HG03571 (cell line): ENCODE data around the gene CYBC1.
"Not testable (repeated sequence)": the region's sequence is repeated elsewhere in the genome, so short reads cannot be mapped to it uniquely, and the experiment has no call there.

ENCODE experiments used
- ATAC-seq: cut with Tn5 transposase; IDR thresholded peaks from one replicate; pipeline ENCODE4 v1.9.1; 2021; ENCODE audit not compliant: unreplicated experiment

Gene CYBC1

DNA sequence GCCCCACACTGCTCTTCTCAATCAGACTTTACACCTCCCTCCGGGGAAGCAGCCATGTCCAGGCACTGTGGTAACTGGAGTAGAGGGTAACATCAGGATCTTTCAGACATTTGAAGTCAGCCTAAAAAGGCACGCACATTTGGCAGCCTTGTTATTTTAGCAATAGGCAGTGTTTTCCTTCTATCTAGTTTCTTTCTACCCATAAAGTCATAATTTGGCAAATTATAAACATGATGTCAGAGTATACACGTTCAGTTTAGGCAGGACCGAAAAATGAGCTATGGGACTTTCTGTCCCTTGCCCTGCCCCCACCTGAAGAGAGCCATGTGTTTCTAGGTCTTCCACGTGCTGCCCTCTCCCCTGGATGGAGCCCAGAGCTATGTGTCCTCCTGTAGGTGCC lies 29.1 kb upstream of the CYBC1 start:
- ATAC-seq = no peak

DNA sequence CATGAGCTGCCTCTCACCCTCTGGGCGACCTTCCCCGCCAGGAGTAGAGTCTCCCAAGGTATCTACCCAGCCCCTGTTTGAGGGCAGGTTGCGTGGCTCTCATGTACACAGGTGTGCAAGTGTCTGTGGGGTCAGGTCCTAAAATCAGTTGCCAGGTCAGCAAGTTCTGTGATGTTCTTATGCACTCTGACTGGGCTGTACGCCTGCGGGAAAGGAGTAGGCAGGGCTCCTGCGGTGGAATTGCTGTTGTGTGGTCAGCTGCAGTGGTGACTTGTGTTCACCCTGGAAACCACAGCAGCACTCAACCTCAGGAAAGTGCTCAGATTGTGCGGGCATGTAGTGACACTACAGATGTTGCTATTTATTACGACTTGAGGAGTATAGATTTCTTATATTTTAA lies 27.4 kb upstream of the CYBC1 start:
- no peak for ATAC-seq

DNA sequence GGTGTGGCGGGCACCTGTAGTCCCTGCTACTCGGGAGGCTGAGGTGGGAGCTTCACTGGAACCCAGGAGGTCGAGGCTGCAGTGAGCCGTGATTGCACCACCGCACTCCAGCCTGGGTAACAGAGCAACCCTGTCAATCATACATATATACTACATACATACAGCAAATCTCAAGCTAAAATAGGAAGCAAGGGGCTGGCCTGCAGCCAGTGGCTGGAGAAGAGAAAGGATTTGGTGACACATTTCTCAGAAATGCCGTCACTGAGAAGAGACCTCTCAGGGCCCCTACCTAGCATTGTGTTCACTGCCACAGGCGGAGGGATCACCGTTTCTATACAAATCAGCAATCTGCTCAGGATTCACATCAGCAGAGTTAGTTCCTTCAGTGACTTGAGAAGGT lies 24.9 kb upstream of the CYBC1 start:
- ATAC-seq = no peak

DNA sequence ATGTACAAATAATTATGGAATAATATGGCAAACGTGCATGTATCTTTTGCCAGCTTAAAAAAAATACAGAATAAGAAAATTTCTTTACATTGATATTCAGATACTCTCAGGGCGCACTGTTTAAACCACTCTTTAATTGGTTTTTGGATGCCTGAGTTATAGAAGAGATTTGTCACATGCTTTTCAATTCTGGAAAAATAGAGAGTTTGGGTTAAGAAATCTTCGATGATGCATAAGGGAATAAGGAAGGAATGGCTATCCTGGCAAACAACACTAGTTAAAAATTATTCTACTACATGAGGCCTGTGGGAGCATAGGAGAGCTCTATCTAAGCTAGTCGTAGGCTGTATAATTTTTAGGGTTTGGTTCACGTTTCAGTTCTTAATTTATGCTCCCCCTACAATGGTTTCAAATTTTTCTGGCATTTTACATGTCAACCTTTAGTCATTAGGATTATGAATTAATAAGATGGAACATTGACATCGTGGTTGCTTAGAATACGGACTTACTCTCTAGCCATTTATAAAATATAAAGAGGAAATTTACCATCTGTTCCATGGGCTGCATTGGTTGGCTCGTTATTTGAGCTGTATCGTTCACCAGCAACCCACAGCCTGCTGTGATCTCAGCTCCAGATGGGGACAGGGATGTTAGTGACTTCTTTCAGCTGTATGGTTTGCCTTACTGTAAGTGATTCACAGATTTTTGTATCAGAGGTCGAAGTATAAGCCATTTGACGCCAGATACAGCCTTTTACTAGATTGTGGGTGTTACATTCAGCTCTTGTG lies 23.9 kb upstream of the CYBC1 start:
- ATAC-seq = no peak

DNA sequence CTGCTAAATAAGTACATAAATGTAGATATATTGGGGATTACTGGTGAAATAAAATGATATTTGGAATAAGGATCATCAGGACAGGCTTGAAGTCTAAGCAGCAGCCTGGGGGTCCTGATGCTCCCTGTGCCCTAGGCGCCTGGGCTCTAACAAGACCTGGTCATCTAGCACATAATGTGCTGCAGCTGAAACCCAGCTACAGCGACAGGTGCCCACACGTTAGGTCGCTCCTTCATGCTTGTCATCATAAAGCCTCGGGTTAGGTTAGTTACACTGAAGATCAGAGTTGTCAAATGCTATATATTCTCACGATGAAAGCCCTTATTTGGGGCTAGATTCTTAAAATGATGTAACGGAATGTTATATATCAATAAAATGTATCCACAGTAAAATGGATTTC lies 19.5 kb upstream of the CYBC1 start:
- ATAC-seq = no peak

DNA sequence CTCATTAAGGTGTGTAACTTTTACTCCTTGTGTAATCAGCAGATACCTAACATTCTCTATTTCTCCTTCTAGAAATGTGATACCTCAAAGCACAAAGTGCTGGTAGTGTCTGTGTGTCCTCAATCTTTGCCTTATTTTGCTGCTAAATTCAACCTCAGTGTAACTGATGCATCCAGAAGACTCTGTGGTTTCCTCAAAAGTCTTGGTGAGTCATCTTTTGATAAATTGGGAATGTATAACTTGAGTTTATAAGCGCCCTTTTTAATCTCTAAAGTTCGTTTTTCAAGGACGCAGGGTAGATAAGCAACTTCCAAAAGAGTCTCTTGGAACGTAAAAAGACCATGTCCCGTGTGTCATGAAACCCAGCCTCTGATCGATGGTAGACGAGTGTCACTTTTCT lies 18.1 kb upstream of the CYBC1 start:
- no peak for ATAC-seq

DNA sequence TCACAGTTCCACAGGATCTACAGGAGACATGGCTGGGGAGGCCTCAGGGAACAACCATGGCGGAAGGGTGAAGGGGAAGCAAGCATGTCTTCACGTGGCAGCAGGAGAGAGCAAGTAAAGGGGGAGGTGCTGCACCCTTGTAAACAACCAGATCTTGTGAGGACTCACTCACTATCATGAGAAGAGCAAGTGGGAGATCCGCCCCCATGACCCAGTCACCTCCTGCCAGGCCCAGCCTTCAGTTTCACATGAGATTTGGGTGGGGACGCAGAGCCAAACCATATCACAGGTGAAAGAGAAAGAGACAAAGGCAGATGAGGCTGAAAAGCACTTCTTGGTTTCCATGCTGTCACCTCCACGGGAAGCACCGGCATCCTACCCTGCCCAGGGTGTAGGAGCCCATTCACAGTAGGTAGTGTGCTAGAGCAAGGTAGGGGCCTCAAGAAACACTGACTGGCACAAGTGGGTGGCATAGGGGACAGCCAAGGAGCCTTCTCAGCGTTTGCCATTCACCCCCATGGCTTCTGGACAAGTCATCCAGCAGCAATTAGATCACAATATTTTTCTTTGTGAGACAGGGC lies 14.6 kb upstream of the CYBC1 start:
- ATAC-seq = no peak

DNA sequence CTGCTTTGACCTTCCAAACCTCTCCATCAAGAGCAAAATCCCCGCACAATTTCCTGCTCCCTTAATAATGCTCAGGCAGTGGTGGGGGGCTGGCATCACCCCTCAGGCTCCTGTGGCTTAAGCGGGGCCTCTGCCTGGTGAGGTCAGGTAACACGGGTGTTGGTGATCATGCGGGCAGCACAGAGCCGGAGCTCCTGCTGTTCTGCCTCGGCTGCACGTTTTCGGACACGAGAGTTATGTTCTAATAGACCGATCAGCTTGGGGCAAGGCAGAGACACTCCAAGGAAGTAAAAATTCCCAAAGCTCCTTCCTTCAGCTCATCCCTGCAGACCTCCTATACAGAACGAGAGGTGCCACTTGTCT lies 14.0 kb upstream of the CYBC1 start:
- no peak for ATAC-seq

DNA sequence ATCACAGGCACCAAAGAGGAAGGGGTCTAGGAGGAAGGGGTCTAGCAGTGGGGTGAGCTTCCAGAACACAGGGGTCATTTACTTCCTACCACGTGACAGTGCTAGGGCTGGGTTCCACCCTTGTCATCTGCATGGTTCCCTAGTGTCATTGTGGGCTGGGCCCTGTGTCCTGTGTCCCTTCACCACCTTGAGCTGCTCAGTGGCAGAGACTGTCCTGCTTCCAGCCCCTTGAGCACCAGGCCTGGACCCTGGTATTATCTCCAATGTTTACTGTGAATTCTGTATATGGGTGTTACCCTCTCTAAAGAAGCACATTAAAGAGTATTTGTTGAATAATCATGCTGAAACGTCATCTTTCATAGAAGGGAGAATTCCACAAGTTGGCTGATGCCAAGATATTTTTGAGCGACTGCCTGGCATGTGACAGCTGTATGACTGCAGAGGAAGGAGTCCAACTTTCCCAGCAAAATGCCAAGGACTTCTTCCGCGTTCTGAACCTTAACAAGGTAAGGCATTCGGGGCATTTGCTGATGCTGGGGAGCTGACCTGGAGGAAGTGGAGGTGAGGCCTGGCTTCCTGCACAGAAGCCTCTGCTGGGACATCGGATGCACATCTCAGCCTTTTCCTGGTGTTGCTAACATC lies 13.5 kb upstream of the CYBC1 start:
- ATAC-seq = no peak

DNA sequence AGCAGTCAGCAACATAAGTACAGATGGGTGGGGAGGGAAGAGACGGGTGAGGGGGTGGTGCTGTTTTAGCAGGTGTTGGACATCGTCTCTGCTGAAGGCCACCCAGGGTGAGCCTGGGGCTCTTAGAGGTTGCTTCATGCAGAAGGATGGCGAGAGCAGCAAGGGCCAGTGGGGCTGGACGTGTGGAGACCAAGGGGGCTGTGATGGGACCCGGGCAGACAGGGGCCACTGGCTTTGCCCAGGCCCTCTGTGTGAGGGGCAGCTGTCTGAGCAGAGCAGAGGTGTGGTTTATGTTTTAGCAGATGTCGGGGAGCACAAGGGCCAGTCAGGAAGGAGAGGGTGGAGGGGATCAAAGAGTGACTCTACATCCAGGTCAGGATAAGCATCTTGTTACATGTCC lies 12.8 kb upstream of the CYBC1 start:
- ATAC-seq = no peak

DNA sequence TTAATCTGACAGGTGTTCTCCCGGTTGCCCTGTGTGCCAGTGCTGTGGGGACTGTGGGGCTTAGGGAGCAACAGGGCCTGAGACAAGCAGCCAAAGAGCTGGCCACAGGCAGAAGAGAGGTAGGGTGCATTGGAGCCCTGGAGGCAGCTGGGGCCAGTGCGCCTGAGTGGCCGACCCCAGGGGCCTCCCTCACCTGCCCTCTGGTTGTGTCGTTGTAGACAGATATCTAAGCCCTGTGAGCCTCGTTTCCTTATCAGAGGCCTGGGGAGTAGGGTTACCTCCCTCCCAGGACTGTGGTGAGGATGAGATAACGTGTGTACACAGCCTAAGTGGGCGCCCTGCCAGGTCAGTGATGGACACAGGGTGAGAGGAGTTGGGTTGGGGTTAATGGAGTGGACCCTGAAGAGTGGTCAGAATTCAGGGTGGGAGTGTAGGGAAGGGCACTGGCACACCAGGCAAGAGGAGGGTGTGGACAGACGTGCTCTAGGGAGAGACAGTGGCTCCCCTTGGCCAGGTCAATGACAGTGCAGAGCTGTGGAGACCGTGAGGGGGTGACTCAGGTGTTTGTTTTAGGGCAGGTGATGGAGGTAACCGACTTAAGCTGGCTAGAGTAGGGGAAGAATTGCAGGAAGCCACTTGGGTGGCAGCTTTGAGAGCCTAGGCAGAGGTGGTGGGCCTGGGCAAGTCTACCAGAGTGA lies 11.4 kb upstream of the CYBC1 start:
- no peak for ATAC-seq

DNA sequence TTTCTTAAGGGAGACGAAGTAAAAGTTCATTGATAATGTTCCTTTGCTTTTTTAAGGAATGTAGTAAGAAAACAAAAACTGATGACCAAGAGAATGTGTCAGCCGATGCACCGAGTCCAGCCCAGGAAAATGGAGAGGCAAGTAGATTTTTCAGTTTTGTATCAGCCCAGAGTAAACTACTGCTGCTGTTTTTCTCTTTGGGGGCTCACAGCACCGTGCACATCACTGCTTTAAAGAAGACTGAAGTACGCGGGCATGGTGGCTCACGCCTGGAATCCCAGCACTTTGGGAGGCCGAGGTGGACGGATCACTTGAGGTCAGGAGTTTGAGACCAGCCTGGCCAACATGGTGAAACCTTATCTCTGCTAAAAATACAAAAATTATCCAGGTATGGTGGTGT lies 9.4 kb upstream of the CYBC1 start:
- ATAC-seq = not testable (repeated sequence)

DNA sequence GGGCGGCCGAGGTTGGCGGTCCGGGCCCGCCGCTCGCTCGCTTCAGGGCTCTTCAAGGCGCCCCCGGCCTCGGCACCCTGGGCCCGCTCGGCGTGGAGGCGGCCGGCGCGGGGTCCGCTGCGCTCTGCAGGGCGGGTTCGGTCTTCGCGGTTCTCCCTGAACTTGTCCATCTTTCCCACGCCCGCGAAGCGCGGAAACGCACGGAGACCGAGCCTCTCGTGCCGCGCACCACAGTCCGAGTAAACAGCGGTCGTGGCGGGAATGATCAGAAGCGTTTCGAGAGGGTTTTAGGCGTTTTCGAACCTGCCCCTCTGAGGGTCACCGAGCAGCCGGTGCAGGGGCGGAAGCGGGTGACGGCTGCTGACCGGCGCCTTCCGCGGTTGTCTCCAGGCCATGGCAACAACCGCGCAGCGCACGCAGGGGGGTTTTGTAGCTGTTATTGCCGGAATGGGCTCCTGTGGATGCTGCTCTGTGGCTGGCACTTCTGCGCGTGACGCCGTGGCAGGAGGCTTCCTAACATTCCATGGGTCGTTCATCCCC lies 8.4 kb upstream of the CYBC1 start:
- peak; percentile 17 for ATAC-seq

DNA sequence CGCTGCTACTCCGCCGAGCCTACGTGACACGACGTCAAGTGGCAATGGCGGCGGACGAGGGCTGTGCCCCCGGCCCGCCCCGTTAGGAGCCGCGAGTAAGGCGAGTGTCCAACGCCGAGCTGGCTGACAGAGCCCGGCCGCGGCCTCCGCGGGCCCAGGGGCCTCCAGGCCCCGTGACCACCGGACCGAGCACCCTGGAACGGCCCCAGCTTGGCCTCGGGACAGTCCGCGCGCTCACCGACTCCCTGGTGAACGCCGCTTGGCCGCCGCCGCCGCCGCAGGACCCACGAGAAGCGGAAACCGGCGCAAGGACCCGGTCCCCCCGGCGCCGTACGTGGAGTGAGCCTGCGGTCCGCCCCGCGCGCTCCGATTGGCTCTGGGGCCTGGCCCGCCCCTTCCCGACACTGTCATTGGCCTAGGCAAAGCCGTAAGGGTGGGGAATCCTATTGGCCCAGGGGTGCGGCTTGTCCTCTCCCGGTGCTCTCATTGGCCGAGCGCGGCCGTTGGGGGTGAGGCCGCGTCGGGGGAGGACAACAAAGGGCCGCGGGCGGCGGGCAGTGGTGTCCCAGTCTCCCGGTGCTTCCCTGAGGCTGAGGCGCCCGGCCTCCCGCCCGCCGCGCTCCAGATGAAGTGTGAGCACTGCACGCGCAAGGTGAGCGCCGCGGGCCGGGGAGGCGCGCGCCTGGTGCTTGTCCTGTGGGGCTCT lies 7.8 kb upstream of the CYBC1 start, which contains the start of gene NARF:
Gene NARF, plus strand, starts transcription at position 563 of the 706 bp plus-strand sequence. Its CDS starts 63 bp downstream, at position 626.
- peak; percentile 84 for ATAC-seq

DNA sequence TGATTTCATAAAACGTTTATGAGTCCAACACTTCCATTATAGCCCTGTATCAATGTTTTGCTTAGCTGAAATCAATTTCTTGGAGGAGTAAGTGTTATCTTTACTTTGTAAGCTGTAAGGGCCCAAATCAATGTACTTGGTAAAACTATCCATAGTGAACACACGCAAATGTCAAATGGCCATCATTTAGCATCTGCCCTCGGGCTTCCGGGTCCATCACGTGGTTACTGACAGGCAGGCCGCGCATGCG lies 7.3 kb upstream of the CYBC1 start:
- no peak for ATAC-seq

DNA sequence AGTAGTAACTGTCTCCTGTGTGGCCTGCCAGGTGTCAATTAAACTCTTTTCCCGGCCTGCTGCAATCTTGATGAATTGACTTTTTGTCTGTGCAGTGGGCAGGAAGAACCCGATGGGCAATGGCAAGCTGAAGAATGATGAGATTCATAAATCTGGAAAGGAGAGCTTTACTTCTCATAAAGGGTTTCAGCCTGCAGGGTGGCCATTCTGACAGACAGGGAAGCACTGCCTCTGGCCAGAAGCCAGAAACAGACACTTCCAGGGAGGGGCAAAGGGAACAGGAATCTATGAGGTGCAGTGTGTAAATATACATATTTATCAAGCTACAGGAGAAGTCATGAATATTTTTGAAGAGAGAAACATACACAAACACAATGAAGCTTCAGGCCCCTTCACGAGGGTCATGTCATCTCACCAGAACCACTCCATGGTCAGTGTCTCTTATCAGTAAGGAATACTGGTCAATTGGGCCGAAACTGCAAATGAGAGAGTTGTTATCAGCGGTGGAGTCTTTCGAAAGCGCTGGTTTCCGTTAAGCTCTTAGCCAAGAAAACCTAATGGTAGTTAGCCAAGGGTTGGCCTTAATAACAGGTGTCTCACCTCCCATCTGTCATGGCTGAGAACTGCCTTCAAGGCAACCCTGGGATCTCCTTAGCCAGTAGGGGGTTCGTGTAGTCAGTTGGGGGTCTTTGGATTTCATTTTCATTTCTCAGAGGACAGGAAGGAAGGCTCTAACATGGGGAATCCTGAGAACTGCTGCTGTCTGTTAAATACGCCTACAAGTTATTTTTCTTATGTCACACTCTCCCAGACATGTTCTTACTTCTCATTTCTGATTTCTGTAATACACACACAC lies 6.7 kb upstream of the CYBC1 start:
- ATAC-seq = no peak

DNA sequence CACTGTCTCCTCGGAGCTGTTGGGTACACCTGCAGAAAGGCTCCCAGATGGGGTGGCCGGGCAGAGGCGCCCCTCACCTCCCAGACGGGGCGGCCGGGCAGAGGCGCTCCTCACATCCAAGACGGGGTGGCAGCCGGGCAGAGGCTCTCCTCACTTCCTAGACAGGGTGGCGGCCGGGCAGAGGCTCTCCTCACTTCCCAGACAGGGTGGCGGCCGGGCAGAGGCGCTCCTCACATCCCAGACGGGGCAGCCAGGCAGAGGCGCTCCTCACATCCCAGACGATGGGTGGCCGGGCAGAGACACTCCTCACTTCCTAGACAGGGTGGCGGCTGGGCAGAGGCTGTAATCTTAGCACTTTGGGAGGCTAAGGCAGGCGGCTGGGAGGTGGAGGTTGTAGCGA lies 3.2 kb upstream of the CYBC1 start:
- ATAC-seq = not testable (repeated sequence)

DNA sequence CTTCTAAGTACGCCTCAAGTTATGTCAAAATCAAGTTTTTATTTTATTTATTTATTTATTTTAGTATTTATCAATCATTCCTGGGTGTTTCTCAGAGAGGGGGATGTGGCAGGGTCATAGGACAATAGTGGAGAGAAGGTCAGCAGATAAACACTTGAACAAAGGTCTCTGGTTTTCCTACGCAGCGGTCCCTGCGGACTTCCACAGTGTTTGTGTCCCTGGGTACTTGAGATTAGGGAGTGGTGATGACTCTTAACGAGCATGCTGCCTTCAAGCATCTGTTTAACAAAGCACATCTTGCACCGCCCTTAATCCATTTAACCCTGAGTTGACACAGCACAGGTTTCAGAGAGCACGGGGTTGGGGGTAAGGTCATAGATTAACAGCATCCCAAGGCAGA lies 2.6 kb upstream of the CYBC1 start:
- ATAC-seq = not testable (repeated sequence)

DNA sequence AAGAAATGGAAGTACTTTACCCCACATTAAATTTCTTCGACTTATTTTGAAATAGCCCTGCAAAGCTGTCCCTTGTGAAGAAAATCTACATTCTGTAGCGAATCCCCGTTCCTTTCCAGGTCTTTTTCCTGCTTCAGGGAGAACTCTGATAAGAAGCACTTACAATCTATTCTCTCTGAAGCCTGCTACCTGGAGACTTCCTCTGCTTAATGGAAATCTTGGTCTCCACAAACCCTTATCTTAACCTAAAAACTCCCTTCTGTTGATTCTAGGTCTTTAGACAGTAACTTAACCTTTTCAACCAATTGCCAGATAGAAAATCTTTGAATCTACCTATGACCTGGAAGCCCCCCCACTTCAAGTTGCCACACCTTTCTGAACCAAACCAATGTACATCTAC lies 1.6 kb upstream of the CYBC1 start:
- no peak for ATAC-seq

DNA sequence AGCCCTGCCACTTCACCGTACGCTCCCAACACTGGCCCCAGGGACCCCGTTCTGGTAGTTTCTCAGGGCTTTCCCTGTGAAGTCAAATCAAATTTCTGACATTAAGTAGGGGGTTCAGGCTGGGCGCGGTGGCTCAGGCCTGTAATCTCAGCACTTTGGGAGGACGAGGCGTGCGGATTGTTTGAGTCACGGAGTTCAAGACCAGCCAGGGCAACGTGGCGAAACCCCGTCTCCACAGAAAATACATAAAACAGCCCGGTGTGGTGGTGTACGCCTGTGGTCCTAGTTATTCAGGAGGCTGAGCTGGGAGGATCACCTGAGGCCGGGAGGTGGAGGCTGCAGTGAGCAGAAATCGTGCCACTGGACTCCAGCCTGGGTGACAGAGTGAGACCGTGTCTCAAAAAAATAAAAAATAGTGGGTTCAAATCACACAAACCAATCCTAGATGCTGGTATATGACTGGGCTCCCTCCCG lies 632 bp downstream of the CYBC1 start:
- peak; percentile 6 for ATAC-seq
